ENCODE measurements around the gene COLEC12. TPM values are rescaled to one million over a fixed set of nuclear protein-coding genes. Genes with fewer than 3 reads are reported as not detected.
"Not testable (repeated sequence)": the region's sequence is repeated elsewhere in the genome, so short reads cannot be mapped to it uniquely, and the experiment has no call there.

COLEC12 gene
- total RNA-seq, 1 donor from 2014 or later: 8.3 TPM

DNA sequence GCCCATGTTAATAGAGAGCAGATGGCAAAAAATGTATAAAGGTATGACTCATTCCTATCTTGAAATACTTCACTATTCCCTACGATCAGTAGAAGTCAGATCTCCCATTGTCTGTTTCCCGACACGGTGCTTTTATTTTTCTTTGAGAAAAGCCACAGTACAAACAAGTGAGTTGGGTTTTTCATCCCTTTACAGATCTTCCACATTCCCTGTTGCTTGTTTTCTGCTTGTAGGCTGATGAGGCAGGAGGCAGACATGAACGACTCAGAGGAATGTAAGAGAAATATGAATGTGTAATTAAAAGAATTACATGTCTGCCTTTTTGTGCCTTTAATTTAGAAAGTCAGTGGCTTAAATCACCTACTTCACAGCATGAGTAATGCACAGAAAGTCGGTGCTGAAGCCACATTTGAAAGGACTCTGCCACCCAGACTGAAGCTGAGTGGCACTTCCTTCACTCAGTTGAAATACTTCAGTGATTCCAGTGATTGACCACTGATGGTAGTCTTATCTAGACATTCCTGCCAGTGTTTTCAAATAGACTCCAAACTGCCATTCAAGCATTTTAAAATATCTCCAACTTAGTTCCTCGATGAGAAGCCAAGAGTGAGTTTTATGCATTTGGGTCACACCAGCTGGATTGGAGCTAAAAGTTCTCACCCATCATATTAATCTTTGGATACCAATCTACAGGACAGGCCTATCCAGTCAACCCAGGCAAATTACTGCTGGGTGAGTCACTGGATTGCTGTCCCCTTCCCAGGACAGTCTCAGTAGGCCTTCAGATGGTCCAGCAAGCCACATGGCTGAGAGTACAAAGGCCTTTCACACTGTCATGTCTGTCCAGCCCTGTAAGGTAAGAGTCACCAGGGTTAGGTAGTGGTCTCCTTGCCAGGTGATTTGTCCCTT is 79.0 kb downstream of the COLEC12 start:
- intact Hi-C loops (cut with micrococcal nuclease): no loop called here
- no peak for ATAC-seq
- no peak for DNase-seq

DNA sequence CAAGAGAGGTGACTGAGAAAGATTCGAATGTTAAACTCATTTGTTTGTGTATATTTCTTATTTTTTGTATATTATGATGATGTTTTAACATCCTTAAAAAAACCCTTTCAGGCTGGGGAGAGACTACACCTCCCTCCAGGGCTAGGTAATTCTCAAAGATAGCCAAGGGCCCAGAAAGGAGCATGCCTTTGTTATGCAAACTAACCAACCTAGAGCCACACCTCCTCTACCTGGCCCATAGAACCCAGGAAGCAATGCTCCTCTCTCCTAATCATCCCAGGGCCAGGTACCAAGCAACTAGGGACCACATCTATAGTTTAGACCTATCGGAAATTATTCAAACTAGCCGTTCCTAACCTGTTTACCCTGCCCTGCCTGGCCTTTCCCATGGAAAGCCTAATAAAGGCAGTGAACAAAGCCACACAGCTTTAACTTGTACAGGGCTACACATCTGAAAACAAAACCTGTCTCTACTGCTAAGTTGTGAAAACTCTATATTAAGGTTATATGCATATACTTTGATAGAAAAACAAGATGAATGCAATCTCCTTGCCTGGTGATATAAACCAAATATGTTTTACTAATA is 79.7 kb downstream of the COLEC12 start:
- DNase-seq (no peak), ATAC-seq (no peak)
- intact Hi-C loops (cut with micrococcal nuclease): no loop called here

DNA sequence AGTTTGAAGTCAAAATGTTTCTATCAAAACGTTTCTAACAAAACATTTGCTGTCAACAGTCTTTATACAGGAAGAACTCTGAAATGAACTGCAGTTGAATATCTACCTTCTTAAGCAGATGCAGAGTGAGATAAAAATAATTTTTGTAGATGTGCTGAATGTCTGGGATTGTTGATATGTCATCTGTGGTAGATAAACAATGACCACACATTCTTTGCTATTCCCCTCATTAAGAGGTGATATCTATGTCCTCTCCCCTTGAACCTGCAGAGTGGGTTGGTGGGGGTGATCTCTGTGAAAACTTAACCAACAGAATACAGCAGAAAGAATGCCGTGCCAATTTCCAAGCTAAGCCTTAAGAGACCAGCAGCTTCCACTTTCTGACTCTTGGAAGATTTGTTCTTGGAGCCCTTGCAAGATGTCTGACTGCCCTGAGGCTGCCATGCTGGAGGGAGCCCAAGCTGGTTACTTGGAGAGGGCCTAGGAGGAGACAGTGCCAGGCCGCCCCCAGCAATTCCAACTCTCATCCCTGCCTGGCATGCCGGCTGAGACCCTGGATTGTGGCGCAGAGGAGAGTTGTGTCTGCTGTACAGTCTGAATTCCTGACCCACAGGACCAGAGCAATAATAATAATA is 80.8 kb downstream of the COLEC12 start:
- no peak for ATAC-seq
- intact Hi-C loops (cut with micrococcal nuclease): no loop called here

DNA sequence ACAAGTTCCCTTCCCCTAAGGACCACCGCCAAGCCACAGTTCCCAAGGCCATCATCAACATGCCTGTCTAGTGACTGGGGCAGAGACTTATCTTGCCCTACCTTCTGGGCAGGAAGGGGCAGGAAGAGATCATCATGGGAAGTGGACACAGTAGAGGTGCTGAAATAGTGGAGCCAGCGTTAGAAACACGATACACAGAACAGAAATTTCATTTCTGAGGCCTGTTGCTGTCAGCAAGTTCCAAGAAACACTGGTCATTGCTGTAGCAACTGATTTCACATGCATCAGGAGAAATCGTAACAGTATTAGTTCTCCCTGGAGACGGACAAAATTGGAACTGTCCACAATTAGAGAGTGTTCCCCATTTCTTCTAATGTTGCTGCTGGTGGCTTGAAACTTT is 83.0 kb downstream of the COLEC12 start:
- intact Hi-C loops (cut with micrococcal nuclease): no loop called here
- ATAC-seq (peak; percentile 83), DNase-seq (no peak)

More for the DNA sequence above, 80.8 kb downstream of the COLEC12 start:
- no peak for DNase-seq

DNA sequence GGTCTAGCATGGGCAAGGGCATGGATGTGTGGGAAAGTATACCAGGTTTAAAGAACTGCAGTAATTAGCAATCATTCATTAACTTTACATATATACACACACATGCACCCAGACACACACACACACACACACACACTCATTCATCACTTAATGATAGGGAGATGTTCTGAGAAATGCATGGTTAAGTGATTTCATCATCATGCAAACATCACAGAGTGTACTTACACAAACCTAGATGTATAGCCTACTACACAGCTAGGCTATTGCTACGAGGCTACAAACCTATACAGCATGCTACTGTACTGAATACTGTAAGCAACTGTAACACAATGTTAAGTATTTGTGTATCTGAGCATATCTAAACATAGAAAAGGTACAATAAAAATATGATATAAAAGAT is 83.6 kb downstream of the COLEC12 start:
- DNase-seq (no peak), ATAC-seq (no peak)
- intact Hi-C loops (cut with micrococcal nuclease): no loop called here

DNA sequence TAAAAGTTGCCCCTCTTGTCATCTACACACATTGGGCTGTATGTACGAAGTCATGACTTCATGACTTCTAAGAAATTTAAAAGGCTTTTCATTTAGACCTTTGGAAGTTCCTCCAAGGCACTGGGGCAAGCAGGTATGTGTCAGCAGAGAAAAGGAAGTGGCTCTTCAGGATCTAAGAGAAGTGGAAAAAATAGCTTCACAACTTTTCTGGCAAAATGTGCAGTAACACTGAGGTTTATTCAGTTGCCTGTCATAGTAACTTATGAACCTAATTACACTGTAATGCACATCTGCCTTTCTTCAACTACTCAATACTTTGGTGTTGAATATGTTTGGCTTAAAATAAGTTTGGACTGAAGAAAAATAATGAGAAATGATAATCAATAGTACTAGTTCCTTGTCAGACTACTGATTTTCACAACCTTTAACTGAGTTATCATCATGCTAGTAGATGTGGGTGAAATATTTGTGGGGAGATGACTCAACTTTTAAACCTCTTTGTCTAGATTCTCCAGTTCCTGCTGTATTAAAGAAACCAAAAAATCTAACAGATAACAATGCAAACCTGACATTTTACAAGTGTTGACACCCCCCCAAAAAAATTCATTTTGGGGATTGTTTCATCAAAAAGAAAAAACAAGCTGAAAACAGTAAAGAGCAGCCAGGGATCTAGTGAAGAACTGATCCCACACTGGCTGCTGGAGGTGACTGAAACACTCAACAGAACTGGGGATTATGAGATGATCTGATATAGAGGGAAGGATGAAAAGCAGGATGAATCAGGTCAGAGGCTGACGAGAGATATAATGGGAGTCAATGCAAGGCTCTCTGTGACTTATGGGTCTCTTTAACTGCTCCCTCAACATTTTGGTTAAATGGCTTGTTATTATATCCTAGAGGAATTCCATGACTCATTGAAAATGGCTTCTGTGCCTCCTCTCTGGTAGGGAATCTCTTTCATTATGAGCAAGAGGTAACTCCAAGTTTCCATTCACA is 84.6 kb downstream of the COLEC12 start:
- DNase-seq: no peak
- intact Hi-C loops (cut with micrococcal nuclease): no loop called here
- no peak for ATAC-seq

DNA sequence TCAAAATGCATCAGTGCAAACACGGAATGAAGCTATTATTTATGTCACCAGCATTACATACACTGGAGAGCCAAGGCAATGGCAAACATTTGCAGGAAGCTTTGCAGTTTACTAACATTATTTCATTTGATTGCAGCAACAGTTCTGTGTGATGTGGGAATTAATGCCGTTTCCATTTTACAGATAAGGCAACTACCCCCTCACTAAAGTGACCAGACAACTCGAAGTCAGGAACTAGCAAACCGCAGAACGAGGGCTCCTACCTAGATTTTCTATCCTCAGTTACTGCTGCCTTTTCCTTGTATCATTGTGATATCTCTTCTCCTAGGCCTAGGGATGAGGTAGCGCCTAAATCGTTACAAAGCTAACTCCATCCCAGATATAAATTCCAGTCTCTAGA is 85.5 kb downstream of the COLEC12 start:
- intact Hi-C loops (cut with micrococcal nuclease): no loop called here
- DNase-seq: no peak
- no peak for ATAC-seq

DNA sequence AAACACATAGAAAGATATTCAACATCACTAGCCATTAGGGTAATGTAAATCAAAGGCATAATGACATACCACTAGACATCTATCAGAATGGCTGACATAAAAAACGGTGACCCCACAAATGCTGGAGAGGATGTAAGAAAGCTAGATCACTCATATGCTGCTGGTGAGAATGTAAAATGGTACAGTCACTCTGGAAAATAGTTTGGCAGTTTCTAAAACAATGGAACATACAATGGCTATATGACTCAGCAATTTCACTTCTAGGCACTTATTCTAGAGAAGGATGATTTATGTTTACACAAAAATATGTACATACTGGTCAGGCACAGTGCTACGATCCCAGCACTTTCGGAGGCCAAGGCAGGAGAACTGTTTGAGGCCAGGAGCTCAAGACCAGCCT is 87.3 kb downstream of the COLEC12 start:
- ATAC-seq (no peak), DNase-seq (no peak)
- intact Hi-C loops (cut with micrococcal nuclease): no loop called here

DNA sequence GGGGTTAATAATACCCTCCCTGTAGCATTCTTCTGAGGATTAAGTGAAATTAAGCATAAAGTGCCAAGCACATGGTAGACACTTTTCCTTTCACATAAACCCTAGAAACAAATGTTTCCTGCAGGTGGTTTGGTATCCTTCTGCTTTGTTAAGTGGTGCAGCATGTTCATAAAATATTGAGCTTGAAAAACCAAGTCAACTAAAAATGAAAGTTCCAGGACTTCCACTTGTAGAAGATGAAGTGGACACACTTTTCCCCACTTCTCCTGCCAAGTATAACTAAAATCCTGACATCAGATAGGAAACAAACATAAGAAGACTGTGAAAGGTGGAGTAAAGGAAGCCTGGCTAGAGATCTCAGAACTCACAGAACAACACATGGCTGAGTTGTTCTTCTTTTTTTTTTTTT is 90.5 kb downstream of the COLEC12 start:
- intact Hi-C loops (cut with micrococcal nuclease): no loop called here
- ATAC-seq (no peak), DNase-seq (no peak)

DNA sequence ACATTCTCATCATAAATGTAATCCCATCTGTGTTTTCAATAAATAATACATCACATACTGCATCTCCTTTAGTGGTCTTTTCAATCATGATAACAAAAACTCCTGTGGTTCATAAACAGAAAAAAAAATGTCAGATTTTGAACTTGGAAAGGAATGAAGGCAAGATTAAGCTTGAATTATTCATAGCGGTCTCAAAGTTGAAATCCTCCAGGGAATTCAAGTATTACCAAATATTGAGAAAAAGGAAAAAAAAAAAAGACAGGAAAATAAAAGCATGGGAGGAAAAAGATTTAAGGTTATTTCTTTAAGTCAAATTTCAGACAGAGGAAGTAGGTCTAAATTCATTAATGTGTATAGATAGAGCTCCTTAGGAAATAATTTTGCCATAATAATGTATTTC is 92.1 kb downstream of the COLEC12 start:
- DNase-seq (no peak), ATAC-seq (no peak)
- intact Hi-C loops (cut with micrococcal nuclease): no loop called here

DNA sequence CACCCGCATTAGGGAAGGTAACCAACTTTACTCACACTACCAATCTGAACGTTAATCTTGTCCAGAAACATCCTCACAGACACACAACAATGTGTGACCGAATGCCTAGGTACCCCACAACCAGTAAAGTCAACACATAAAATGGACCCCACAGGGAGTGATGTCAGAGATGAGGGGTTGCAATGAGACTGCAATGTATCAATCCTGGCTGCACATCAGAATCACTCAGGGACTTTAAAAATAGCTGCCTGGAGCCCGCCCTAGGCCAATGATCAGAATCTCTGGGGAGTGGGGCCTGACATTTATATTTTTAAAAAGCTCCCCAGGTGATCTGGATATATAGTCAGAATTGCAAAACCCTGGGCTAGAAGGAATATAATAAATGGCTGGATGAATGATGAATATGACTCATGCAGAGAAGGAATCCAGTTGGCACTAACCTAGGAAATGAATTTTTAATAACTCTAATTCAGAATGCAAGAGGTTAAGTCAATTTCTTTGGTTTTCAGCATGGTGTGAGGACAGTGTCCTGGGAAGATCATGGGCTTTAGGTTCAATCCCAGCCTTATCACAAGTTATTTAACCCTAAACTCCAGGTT is 92.8 kb downstream of the COLEC12 start:
- DNase-seq: no peak
- intact Hi-C loops (cut with micrococcal nuclease): no loop called here
- ATAC-seq: no peak

DNA sequence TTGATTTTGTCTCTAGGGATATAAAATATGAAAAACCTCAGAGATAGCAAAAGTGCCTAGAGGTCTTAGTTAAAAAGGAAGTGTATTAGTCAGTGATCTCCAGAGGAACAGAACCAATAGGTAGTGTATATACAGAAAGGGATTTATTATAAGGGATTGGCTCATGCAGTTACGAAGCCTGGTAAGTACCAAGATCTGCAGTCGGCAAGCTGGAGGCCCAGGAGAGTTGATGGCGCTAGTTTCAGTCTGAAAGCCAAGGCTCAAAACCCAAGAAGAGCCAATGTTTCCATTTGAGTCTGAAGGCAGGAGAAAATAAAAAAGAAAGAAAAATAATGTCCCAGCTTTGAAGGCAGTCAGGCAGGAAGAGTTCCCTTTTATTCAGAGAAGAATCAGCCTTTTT is 93.3 kb downstream of the COLEC12 start:
- DNase-seq (no peak), ATAC-seq (peak; percentile 34)
- intact Hi-C loops (cut with micrococcal nuclease): no loop called here

DNA sequence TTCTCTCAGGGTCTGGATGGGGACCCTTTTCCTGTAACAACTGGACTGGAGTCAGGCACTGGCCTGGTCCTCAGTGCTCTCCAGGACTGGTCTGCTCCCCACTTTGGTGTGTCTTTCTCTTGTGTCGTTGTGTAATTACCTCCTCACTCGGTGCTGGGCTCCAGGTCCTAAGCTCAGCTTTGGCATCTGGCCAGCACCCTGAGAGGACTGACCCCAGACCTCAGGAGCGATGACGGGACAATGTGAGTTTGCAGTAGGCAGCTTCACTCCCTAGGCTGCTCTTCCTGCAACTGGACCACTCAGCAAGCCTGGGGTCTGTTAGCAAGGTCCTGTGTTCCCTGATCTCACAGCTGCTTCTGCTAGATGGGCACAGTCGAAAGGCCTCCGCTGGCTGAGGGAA is 93.8 kb downstream of the COLEC12 start:
- intact Hi-C loops (cut with micrococcal nuclease): no loop called here
- ATAC-seq (peak; percentile 21), DNase-seq (no peak)

DNA sequence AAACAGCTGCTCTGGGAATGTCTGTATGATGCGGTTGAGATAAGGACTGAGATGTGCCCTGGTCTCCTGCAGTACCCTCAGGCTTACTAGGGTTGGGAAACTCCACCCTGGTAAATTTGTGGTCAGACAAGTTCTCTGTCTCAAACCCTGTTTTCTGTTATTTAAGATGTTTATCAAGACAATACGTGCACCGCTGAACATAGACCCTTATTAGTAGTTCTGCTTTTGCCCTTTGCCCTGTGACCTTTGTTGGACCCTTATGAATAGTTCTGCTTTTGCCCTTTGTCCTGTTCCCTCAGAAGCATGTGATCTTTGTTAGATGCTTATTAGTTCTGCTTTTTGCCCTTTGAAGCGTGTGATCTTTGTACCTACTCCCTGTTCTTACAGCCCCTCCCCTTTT is 95.5 kb downstream of the COLEC12 start:
- ATAC-seq; DNase-seq; intact Hi-C loops (cut with micrococcal nuclease): not testable (repeated sequence)

DNA sequence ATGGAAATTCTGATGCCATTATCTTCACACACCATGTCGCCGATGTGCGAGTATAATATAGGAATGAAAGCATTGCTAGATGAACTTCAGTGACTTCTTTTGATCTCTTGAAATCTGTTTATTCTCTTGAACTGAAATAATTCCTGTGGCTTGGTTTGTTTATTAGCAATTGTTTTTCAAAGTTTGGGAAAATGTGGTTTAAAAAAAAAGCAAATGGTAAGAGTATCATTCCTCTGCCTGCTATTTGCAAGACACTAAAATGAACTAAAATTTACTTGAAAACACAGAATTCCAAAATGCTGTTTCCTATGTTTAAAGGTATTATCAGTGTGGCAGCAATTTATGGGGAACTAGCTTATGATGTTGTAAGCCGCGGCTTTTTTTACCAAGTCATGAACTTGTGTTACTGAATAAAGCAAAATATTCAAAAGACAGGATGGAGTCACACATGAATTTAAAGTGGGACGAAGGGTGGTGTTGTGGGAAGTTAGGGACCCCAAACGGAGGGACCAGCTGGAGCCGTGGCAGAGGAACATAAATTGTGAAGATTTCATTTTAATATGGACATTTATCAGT is 96.4 kb downstream of the COLEC12 start:
- ATAC-seq (no peak), DNase-seq (no peak)
- intact Hi-C loops (cut with micrococcal nuclease): no loop called here

DNA sequence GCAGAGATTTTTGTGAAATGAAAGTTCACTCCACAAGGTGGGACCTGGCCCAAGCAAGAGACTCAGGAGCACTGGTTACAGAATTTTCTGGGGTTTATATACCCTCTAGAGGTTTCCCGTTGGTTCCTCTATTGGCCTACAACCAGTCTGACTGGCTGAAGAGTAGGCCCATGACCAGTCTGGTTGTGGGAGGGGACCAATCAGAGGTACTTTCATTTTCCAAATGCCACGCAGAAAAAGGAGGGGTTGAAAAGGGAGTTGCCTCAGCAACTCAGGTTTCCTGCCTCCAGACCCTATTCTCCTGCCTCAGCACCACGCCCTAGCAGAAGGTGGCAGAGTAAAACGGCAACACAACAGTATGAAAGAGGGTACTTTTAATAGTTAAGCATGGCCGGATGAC is 98.4 kb downstream of the COLEC12 start:
- no peak for ATAC-seq
- intact Hi-C loops (cut with micrococcal nuclease): no loop called here
- DNase-seq: no peak

DNA sequence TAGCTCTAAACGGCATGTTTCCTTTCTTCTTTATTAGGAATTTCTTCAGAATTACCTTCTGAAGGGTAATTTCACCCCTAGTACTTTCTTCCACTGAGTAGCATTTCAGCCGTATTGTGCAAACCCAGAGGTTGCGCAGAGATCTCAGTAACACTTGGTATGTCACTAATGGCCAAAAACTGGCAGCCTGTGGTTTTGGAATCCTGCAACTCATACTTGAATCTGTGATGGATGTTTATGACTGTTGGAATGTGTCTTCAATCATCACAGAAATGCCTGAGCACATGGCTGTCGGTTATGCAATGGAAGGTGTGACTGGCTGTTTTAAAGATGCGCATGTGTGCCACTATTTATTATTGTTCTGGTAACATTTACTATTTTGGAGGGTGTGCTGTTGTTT is 100.0 kb downstream of the COLEC12 start:
- ATAC-seq (no peak), DNase-seq (no peak)
- intact Hi-C loops (cut with micrococcal nuclease): no loop called here

DNA sequence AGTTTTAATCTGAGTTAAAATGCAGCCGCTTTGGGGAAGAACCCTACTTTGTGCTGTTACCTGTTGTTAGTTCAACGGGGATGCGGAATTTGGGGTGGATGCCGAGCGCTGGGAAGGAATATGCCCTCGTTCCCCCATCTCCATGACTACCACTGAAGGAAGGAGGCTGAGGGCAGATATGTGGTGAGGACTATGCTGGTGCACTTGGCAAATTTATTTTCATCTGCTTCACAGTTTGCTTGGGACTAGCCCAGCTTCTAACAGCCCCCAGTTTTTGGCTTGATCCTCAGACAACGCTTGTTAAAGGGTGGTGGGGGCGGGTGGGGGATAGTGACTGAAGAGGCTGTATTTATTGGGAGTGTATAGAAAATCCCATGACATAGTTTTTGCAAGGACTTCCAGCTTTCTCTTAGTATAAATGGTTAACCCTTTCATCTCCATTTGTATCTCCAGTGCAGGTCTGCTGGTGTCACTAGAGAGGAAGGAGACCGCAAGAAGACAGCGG is 100.8 kb downstream of the COLEC12 start:
- intact Hi-C loops (cut with micrococcal nuclease): no loop called here
- ATAC-seq (no peak), DNase-seq (no peak)

Measured in left ventricle myocardium superior (tissue), 1 donor.